GM18951 (cell line): ENCODE results near the gene TAF1D.

ENCODE experiments used
- POLR2A ChIP-seq: IDR thresholded peaks from 4 replicates; pipeline ENCODE4 v1.6.1; 2011; ENCODE audit warnings: mild to moderate bottlenecking; ENCODE audit not compliant: insufficient read length, insufficient read depth; ENCODE audit errors: extremely low read depth
- in situ Hi-C: fragments of 300-500 bp; cut with MboI; formaldehyde crosslinking; loops from one replicate; pipeline ENCODE4 v1.12.0; 2022; ENCODE audit warnings: low sequenced_read_pairs, mixed read lengths, inconsistent platforms; ENCODE audit not compliant: unreplicated experiment

The TAF1D gene

GRCh38 chr11:93727985-93728791 is 13.1 kb downstream of the TAF1D start:
- in situ Hi-C loops: no loop called here
- TF ChIP-seq POLR2A: peak; percentile 19

DNA sequence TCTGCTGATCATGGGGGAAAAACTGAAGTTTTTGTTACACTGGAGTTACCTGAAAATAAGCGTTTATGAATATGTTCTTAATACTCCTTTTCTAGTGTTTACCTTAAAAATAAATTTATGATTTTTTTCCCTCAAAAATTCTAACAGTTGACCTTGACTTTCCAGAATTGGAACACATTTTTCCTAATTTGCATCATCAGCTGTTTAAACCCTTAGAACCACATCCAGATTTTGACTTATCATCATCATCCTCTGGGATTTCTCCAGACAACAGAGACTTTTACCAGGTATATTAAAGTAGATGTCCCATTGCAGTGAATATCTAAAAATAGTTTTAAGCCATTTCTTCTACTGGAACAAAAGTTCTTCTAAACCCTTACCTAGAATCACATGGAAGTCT is 17.2 kb downstream of the TAF1D start:
- in situ Hi-C loops: no loop called here
- TF ChIP-seq POLR2A: no peak

DNA sequence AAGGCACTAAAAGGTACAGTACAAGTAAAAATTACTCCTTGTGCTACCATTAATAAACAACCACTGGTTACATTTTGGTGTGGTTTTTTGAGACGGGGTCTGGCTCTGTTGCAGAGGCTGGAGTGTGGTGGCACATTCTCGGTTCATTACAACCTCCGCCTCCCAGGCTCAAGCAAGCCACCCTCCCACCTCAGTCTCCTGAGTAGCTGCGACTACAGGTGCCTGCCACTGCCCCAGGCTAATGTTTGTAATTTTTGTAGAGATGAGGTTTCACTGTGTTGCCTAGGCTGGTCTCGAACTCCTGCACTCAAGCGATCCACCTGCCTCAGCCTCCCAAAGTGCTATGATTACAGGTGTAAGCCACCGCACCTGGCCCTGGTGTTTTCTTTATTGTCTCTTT is 20.8 kb downstream of the TAF1D start:
- no peak for TF ChIP-seq POLR2A
- in situ Hi-C loops: no loop called here

GRCh38 chr11:93719310-93719709 is 22.0 kb downstream of the TAF1D start:
- in situ Hi-C loops: no loop called here
- no peak for TF ChIP-seq POLR2A

- TF ChIP-seq POLR2A: no peak
- in situ Hi-C loops: no loop called here
Measured at GRCh38 chr11:93718057-93718563, 23.2 kb downstream of the TAF1D start.

DNA sequence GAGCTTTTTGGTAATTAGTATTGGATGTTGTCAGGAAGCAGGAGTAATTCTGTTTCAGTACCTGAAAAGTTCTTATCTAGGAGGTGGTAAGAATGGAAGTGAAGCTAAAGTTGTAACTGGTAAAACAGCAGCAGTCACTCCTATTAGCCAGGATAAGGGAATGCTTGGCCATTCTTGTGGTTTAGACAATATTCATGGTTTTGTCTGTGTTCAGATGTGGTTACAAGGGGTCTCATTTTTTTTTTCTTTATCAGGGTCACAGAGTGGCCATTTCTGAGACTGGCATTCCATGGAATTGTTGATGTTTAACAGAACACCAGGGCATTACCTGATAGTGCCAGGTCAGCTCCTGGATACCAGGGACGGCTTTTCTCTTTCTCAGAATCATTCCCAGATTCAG is 23.8 kb downstream of the TAF1D start:
- in situ Hi-C loops: no loop called here
- no peak for TF ChIP-seq POLR2A

GRCh38 chr11:93715797-93716396 is 25.4 kb downstream of the TAF1D start:
- in situ Hi-C loops: no loop called here
- TF ChIP-seq POLR2A: no peak

DNA sequence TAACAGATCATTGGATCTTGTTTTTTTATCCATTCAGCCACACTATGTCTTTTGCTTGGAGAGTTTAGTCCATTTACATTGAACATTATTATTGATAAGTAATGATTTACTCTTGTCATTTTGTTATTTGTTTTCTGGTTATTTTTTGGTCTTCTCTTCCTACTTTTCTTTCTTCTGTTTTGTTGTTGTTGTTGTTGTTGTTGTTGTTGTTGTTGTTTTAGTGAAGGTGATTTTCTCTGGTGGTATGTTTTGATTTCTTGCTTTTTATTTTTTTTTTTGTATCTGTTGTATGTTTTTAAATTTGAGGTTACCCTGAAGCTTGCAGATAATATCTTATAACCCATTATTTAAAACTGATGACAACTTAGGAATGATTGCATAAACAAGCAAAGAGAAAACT is 28.6 kb downstream of the TAF1D start:
- TF ChIP-seq POLR2A: no peak
- in situ Hi-C loops: no loop called here

GRCh38 chr11:93710239-93710638 is 31.1 kb downstream of the TAF1D start:
- TF ChIP-seq POLR2A: no peak
- in situ Hi-C loops: no loop called here

- TF ChIP-seq POLR2A: no peak
- in situ Hi-C loops: no loop called here
Measured at GRCh38 chr11:93704237-93704636, 37.1 kb downstream of the TAF1D start.

GRCh38 chr11:93700830-93701229 is 40.5 kb downstream of the TAF1D start:
- in situ Hi-C loops: no loop called here

GRCh38 chr11:93697611-93698010 is 43.7 kb downstream of the TAF1D start:
- in situ Hi-C loops: no loop called here
- TF ChIP-seq POLR2A: no peak

More at GRCh38 chr11:93700830-93701229, 40.5 kb downstream of the TAF1D start:
- no peak for TF ChIP-seq POLR2A

DNA sequence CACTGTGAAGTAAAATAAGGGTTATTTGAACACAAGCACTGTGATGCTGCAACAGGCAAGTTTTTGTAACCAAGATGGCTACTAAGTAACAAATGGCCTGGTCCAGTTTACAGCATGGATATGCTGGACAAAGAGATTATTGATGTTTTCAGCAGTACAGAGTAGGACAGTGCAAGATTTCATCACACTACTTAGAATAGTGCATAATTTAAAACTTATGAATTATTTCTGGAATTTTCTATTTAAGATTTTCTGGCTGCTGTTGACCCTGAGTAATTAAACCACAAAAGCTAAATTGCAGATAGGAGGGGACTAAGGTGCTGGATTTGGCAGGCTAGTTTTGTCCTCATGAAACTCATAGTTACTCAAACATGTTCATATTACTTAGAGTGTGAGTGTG is 46.7 kb downstream of the TAF1D start:
- in situ Hi-C loops: no loop called here
- TF ChIP-seq POLR2A: no peak

DNA sequence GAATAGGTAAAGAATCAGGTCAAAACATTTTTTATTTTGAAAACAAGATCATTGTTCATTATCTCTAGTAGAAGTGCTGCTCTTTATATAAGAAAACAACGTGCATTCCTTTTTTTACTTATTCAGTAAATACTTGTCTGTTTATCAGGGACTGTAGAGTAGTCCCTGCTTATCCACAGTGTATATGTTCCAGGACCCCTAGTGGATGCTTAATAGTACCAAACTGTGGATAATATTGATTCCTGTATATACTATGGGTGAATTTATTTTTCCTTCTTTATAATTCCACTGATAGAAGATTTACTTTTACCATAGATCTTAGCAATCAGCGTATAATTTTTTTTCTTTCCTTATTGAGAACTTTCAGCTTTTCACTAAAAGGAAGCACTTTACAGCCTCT is 47.2 kb downstream of the TAF1D start:
- in situ Hi-C loops: no loop called here
- TF ChIP-seq POLR2A: no peak
